Uterus (tissue), 2 donors: Measurements from ENCODE around the gene STX18.

ENCODE experiments used
- POLR2A ChIP-seq, 2 donors: fragments of 450-650 bp; IDR thresholded peaks; one replicate each; pipeline ENCODE4 v1.6.1; 2016; ENCODE audit warnings: antibody characterized with exemption in 2 of 2, mild to moderate bottlenecking in 1 of 2, moderate library complexity in 1 of 2
- TF ChIP-seq, protein P1 (sequence below), 4 experiments: fragments of 200-600 bp in 2 of 4; fragments of 450-650 bp in 2 of 4; sonication (generic) in 2 of 4; IDR thresholded peaks; one replicate each; pipeline ENCODE4 v1.5.1; 2016 to 2019; ENCODE audit warnings: antibody characterized with exemption in 4 of 4, mild to moderate bottlenecking in 2 of 4, moderate library complexity in 1 of 4

DNA sequence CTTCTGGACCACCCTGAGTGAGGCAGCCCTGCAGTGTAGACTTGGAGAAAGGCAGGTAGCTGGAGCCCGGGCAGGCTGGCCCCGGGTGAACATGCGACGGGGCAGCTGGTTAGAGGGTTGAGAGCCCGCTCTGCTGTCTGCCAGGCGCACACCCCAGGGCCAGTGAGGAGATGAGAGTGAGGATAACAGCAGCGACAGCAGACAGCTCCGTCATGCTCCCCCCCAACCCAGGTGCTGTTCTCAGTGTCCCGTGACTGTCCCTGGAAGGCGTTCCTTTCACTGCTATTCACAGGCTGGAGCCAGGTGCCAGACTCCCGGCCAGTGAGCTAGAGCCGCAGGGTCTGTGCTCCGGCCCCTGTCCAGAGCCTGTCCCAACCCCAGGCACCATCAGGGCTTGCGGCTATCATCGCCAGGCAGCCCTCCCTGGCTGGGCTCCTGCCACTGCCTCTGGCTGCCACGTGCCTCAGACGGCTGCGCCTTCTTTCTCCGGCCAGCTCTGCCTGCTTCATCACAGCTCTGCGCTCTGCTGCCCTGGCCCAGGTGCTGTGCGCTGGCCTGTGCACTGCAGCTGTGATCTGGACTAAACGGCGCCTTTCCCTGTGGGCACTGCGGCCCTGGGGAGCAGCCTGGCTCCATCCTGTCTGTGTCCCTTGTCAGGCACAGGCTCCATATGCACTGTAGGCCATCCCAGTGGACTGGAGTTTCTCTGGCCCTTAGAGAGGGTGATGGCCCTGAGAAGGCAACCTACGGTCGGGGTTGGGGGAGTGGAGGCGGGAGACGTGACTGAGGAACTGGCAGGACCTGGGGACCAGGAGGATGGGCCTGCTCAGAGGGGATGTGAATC is 135.2 kb downstream of the STX18 start:
- TF ChIP-seq POLR2A (IDR thresholded peaks at IDR 0.05), result no peak
- TF ChIP-seq, protein P1, sequence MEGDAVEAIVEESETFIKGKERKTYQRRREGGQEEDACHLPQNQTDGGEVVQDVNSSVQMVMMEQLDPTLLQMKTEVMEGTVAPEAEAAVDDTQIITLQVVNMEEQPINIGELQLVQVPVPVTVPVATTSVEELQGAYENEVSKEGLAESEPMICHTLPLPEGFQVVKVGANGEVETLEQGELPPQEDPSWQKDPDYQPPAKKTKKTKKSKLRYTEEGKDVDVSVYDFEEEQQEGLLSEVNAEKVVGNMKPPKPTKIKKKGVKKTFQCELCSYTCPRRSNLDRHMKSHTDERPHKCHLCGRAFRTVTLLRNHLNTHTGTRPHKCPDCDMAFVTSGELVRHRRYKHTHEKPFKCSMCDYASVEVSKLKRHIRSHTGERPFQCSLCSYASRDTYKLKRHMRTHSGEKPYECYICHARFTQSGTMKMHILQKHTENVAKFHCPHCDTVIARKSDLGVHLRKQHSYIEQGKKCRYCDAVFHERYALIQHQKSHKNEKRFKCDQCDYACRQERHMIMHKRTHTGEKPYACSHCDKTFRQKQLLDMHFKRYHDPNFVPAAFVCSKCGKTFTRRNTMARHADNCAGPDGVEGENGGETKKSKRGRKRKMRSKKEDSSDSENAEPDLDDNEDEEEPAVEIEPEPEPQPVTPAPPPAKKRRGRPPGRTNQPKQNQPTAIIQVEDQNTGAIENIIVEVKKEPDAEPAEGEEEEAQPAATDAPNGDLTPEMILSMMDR (IDR thresholded peaks at IDR 0.05), result no peak
